ENCODE results near the gene PCNX2. TPM values are rescaled to one million over a fixed set of nuclear protein-coding genes. Genes with fewer than 3 reads are reported as not detected.
"Not testable (repeated sequence)": the region's sequence is repeated elsewhere in the genome, so short reads cannot be mapped to it uniquely, and the experiment has no call there.

Gene PCNX2
- total RNA-seq, 1 experiment from 2014 or later, result 0.07 TPM

- in situ Hi-C loops (cut with HindIII; ENCODE audit: low sequenced_read_pairs), result no loop called here
Observed at GRCh38 chr1:233005703-233006102, 289.8 kb downstream of the PCNX2 start.

DNA sequence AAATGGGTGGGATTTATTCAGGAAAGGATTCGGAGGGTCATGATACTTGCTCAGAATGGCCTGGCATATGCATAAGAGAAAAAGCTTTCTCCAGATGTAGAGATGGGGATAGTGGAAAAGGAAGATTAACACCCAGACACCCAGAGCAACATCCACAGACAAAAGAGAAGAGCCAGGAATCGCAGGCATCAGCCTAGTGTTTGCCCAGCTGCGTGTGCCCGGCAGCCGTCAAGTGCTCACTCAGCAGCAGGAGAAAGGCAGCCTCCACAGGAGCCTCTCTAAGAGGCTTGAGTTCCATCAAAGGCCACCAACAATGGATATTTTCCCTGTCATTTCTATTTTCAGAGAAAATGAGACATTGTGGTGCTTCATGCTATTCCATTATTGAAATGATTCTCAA, 290.4 kb downstream of the PCNX2 start:
- in situ Hi-C loops (cut with HindIII; ENCODE audit: low sequenced_read_pairs), result no loop called here
- no peak for DNase-seq (ENCODE audit: low spot score)

More at GRCh38 chr1:233005703-233006102, 289.8 kb downstream of the PCNX2 start:
- no peak for DNase-seq (ENCODE audit: low spot score)

DNA sequence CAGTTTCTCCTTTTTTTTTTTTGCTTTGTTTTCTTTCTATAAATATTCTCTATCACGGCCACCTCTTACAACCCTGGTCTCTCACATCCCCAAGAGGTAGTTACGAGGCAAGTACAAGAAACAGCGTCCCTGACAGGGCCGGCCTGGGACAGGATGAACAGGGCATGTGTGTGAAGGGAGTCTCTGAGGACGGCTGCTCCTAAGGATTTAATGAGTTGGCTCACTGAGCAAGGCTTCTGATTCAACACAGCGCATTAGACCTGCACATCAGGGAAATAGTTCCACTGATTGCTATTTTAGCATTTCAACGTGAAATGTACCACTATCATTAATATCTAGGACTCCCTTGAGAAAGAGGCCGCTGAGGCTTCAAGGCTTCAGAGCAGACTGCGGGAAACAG, 291.1 kb downstream of the PCNX2 start:
- no peak for DNase-seq (ENCODE audit: low spot score)
- in situ Hi-C loops (cut with HindIII; ENCODE audit: low sequenced_read_pairs), result no loop called here

GRCh38 chr1:233003638-233004037, 291.9 kb downstream of the PCNX2 start:
- DNase-seq (ENCODE audit: low spot score); in situ Hi-C loops (cut with HindIII; ENCODE audit: low sequenced_read_pairs): not testable (repeated sequence)

GRCh38 chr1:232999956-233000625, 295.4 kb downstream of the PCNX2 start:
- in situ Hi-C loops (cut with HindIII; ENCODE audit: low sequenced_read_pairs), result no loop called here
- peak; percentile 24 for DNase-seq (ENCODE audit: low spot score)

GRCh38 chr1:232998646-232999045, 296.9 kb downstream of the PCNX2 start:
- in situ Hi-C loops (cut with HindIII; ENCODE audit: low sequenced_read_pairs), result no loop called here
- no peak for DNase-seq (ENCODE audit: low spot score)

DNA sequence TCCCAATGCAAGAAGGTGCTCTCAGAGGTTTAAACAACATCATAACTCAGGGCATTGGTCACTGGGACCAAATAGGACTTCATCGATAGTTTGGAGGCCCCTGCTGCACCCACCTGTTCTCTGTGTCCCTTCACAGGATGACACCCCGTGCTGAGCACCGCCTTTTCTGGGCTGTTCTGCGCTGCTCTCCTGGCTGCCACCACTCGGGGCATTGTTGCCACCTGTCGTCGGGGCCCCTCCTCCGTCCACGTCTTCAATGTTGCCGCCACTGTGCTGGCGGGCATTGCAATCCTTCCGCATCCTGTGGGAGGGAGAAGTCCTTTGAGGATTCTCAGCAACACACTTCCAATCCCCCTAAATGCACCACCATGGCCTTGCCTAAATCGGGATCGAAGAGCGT, 297.4 kb downstream of the PCNX2 start:
- no peak for DNase-seq (ENCODE audit: low spot score)
- in situ Hi-C loops (cut with HindIII; ENCODE audit: low sequenced_read_pairs), result no loop called here

- in situ Hi-C loops (cut with HindIII; ENCODE audit: low sequenced_read_pairs), result no loop called here
- DNase-seq (ENCODE audit: low spot score), result no peak
Observed at GRCh38 chr1:232996143-232996542, 299.4 kb downstream of the PCNX2 start.

- in situ Hi-C loops (cut with HindIII; ENCODE audit: low sequenced_read_pairs), result no loop called here
- no peak for DNase-seq (ENCODE audit: low spot score)
Observed at GRCh38 chr1:232995189-232995588, 300.3 kb downstream of the PCNX2 start.

- in situ Hi-C loops (cut with HindIII; ENCODE audit: low sequenced_read_pairs), result no loop called here
- DNase-seq (ENCODE audit: low spot score), result no peak
Observed at GRCh38 chr1:232993555-232993954, 302.0 kb downstream of the PCNX2 start.

DNA sequence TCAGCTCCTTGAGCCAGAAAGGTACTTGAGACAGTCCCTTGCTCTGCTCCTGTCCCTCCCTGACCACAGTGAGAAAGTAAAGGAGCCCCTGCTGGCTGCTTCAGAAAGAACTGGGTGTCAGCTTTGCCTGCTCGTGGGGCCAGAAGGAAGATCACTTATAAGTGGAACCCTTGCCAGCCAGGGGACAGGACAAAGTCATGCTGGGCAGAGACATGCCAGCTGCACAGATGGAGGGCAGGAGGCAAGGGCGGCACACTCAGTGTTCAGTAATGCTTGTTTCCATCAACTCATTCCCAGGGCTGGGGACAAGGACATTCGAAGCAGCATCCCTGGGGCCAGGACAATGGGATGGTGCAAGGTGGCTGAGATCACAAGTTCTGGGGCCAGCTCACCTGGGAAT, 303.3 kb downstream of the PCNX2 start:
- peak; percentile 68 for DNase-seq (ENCODE audit: low spot score)
- in situ Hi-C loops (cut with HindIII; ENCODE audit: low sequenced_read_pairs), result no loop called here

DNA sequence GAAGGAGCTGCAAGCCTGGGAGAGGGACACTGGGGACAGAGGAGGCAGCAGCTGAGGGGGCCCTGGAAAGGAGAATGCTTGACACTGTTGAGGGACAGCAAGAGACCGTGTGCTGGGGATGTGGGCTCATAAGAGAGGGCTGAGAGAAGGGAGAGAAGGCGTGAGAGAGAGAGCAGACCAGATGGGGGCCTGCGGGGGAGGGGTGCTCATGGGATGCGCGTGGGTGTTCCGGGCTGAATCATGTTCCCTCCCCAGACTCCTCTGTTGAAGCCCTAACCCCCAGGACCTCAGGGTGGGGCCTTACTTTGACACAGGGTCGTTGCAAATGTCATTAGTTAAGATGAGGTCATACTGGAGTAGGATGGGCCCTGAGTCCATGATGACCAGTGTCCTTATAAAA, 304.3 kb downstream of the PCNX2 start:
- in situ Hi-C loops (cut with HindIII; ENCODE audit: low sequenced_read_pairs), result no loop called here
- DNase-seq (ENCODE audit: low spot score), result no peak

DNA sequence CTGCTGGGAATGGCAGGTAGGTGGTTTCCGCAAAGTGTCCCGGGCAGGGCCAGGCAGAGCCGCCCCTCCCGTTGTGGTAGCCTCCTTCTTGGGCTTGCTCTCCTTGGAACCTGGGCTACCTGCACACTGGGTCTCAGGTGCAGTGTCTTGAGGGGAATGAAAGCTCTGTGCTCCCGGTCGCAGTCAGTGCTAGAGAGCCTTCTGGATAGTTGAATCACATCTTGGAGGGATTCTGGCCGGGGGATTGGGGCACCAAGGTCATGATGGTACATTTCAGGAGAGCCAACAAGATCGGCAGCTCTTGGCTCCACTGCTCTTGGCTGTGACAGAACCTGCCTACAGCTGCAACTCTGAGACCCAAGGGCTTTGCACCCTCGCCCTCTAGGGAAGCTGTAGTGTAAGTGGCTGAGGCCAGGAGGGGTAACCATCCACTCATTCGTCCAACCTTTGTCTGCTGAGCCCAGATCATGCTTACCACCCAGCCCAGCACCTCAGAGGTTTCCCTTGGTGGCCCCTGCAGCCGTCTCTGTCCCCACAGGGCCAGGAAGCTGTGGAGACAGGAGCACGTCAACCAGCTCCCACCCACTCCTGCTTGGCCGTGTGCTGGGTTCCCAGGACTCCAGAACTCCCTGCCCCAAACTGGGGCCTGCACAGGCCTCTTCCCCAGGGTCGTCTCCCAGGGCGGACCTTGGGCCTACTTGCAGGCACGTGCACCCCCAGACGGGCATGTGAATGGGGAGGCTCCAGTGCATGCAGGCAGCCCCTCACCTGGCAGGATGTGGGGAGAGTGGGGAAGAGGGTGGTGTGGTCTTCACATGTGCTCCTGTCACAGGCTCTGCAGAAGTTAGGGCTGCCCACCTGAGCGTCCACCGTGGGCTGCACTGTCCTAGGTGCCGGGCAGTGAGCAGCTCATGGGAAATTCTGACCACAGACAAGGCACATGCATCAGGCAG, 305.1 kb downstream of the PCNX2 start:
- in situ Hi-C loops (cut with HindIII; ENCODE audit: low sequenced_read_pairs), result no loop called here
- DNase-seq (ENCODE audit: low spot score), result no peak

DNA sequence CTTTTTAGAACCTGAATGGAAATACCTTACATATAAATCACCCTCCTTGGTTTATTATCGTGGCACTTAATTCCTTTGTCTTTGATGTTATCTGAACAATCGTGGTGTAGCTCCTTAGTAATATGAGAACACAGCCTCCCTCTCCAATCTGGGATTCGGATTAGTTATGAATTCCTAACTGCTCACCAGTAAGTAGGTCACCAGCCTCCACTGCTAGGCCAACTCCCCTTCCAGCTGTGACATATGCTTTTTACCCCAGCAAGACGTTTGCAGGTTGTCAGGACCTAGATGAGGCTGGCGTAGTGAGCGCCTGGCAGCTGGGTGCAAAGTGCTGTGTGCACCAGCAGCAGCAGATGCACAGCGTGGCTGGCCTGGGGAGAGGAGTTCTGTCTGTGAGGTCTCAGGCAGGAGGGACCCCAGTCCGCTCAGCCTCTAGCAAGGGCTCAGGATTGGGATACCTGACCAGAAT, 306.9 kb downstream of the PCNX2 start:
- in situ Hi-C loops (cut with HindIII; ENCODE audit: low sequenced_read_pairs), result no loop called here
- DNase-seq (ENCODE audit: low spot score), result no peak

GRCh38 chr1:232987774-232988140, 307.8 kb downstream of the PCNX2 start:
- no peak for DNase-seq (ENCODE audit: low spot score)
- in situ Hi-C loops (cut with HindIII; ENCODE audit: low sequenced_read_pairs), result no loop called here

DNA sequence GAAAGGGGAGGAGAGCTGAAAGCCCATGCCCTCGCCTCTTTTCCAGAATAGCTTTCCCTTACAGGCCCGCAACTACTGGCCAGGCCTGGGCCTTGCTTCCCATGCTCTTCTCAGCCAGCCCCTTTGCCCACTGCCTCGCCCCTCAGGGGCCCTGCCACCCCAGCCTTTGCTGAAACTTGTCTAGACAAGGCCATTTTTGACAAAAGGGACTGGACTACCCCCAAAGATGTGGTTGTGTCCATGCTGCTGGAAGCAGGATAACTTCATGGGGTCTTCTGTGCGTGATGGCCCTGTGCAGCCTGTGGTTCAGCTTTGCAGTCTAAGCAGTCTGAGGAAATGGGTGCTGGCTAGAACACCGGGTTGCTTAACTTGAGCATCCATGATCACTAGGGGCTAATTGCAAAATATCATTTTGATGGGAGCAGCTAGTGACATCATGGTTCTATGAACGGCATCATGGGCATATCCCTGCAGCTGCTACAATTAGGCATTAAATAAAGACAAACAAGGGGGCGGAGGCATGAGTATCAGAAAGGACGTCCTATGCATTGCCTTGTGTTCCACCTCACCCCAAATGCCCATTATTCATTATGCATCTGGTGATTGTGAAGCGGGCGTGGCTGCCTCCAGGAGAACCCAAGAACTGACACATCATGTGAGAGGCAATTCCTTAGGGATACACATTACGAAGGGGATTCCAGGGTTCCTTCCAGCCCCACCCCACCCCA, 308.3 kb downstream of the PCNX2 start:
- in situ Hi-C loops (cut with HindIII; ENCODE audit: low sequenced_read_pairs), result no loop called here
- DNase-seq (ENCODE audit: low spot score), result no peak

DNA sequence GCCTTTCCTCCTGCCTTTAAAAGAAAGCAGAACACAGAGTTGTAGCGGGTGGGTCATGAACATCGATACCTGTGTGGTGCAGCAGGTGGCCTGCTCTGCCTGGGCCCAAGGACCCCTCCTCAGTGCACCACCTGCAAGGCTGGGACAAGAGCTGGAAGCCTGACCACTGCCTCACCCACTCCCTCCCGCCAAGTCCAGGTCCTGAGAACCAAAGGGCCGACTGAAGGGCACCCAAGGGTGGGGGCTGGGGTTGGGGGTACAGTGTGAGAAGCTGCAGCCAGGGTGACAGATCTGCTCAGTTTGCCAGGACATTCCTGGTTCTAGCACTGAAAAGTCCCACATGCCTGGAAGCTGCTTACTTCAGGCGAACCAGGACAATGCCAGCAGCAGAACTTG, 309.0 kb downstream of the PCNX2 start:
- in situ Hi-C loops (cut with HindIII; ENCODE audit: low sequenced_read_pairs), result no loop called here
- DNase-seq (ENCODE audit: low spot score), result no peak

- no peak for DNase-seq (ENCODE audit: low spot score)
- in situ Hi-C loops (cut with HindIII; ENCODE audit: low sequenced_read_pairs), result no loop called here
Observed at GRCh38 chr1:232985882-232986526, 309.5 kb downstream of the PCNX2 start.
